ENCODE data around the gene TRIM2. TPM values are rescaled to one million over a fixed set of nuclear protein-coding genes. Genes with fewer than 3 reads are reported as not detected.
"Not testable (repeated sequence)": the region's sequence is repeated elsewhere in the genome, so short reads cannot be mapped to it uniquely, and the experiment has no call there.

Gene TRIM2
- total RNA-seq, 1 donor from 2014 or later = 120 TPM

- Mint-ChIP-seq H3K9me3 (ENCODE audit: unreplicated experiment) (no peaks in the 10 kb centered on the region), H3K27me3 (ENCODE audit: unreplicated experiment) (peaks cover under 1% of the 10 kb centered on the region), H3K36me3 (ENCODE audit: unreplicated experiment) (peaks cover 4% of the 10 kb centered on the region), H3K4me1 (ENCODE audit: low read depth, unreplicated experiment) (peaks cover 4% of the 10 kb centered on the region), H3K27ac (ENCODE audit: unreplicated experiment) (no peak overlapping the region), H3K4me3 (ENCODE audit: unreplicated experiment) (no peak overlapping the region)
- DNase-seq = no peak
- no peak for TF ChIP-seq CTCF (IDR thresholded peaks at IDR 0.05; ENCODE audit: partially characterized antibody, unreplicated experiment)
These were observed 5.5 kb upstream of the TRIM2 start for GRCh38 chr4:153198719-153199118.

GRCh38 chr4:153203746-153204145 is 497 bp upstream of the TRIM2 start:
- H3K4me1 Mint-ChIP-seq (ENCODE audit: low read depth, unreplicated experiment) = peaks cover 16% of the 10 kb centered on the region
- H3K27ac Mint-ChIP-seq (ENCODE audit: unreplicated experiment); H3K36me3 Mint-ChIP-seq (ENCODE audit: unreplicated experiment); H3K9me3 Mint-ChIP-seq (ENCODE audit: unreplicated experiment); H3K27me3 Mint-ChIP-seq (ENCODE audit: unreplicated experiment); DNase-seq; H3K4me3 Mint-ChIP-seq (ENCODE audit: unreplicated experiment): not testable (repeated sequence)

- no peak for DNase-seq
- Mint-ChIP-seq H3K27me3 (ENCODE audit: unreplicated experiment) (no peaks in the 10 kb centered on the region), H3K27ac (ENCODE audit: unreplicated experiment) (no peak overlapping the region), H3K36me3 (ENCODE audit: unreplicated experiment) (no peaks in the 10 kb centered on the region), H3K4me1 (ENCODE audit: low read depth, unreplicated experiment) (peaks cover 16% of the 10 kb centered on the region), H3K4me3 (ENCODE audit: unreplicated experiment) (peak overlapping the region; percentile 30), H3K9me3 (ENCODE audit: unreplicated experiment) (peaks cover 2% of the 10 kb centered on the region)
- TF ChIP-seq CTCF (IDR thresholded peaks at IDR 0.05; ENCODE audit: partially characterized antibody, unreplicated experiment) = no peak
These were observed 745 bp downstream of the TRIM2 start for GRCh38 chr4:153204728-153205648.

GRCh38 chr4:153205757-153206156 is 1.5 kb downstream of the TRIM2 start:
- peaks cover 2% of the 10 kb centered on the region for H3K9me3 Mint-ChIP-seq (ENCODE audit: unreplicated experiment)
- no peaks in the 10 kb centered on the region for H3K27me3 Mint-ChIP-seq (ENCODE audit: unreplicated experiment)
- TF ChIP-seq CTCF (IDR thresholded peaks at IDR 0.05; ENCODE audit: partially characterized antibody, unreplicated experiment) = no peak
- no peak overlapping the region for H3K27ac Mint-ChIP-seq (ENCODE audit: unreplicated experiment)
- H3K36me3 Mint-ChIP-seq (ENCODE audit: unreplicated experiment) = no peaks in the 10 kb centered on the region
- DNase-seq = no peak
- peaks cover 21% of the 10 kb centered on the region for H3K4me1 Mint-ChIP-seq (ENCODE audit: low read depth, unreplicated experiment)
- H3K4me3 Mint-ChIP-seq (ENCODE audit: unreplicated experiment) = no peak overlapping the region

- no peak overlapping the region for H3K27ac Mint-ChIP-seq (ENCODE audit: unreplicated experiment)
- H3K4me3 Mint-ChIP-seq (ENCODE audit: unreplicated experiment) = no peak overlapping the region
- no peaks in the 10 kb centered on the region for H3K36me3 Mint-ChIP-seq (ENCODE audit: unreplicated experiment)
- H3K27me3 Mint-ChIP-seq (ENCODE audit: unreplicated experiment) = no peaks in the 10 kb centered on the region
- no peak for DNase-seq
- H3K9me3 Mint-ChIP-seq (ENCODE audit: unreplicated experiment) = peaks cover 2% of the 10 kb centered on the region
- no peak for TF ChIP-seq CTCF (IDR thresholded peaks at IDR 0.05; ENCODE audit: partially characterized antibody, unreplicated experiment)
- peaks cover 21% of the 10 kb centered on the region for H3K4me1 Mint-ChIP-seq (ENCODE audit: low read depth, unreplicated experiment)
These were observed 2.3 kb downstream of the TRIM2 start for GRCh38 chr4:153206534-153206933.

Data from glutamatergic neuron (in vitro differentiated cells).